Measurements from ENCODE around the gene GPR132.
"Not testable (repeated sequence)": the region's sequence is repeated elsewhere in the genome, so short reads cannot be mapped to it uniquely, and the experiment has no call there.

GPR132 gene, protein sequence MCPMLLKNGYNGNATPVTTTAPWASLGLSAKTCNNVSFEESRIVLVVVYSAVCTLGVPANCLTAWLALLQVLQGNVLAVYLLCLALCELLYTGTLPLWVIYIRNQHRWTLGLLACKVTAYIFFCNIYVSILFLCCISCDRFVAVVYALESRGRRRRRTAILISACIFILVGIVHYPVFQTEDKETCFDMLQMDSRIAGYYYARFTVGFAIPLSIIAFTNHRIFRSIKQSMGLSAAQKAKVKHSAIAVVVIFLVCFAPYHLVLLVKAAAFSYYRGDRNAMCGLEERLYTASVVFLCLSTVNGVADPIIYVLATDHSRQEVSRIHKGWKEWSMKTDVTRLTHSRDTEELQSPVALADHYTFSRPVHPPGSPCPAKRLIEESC

DNA sequence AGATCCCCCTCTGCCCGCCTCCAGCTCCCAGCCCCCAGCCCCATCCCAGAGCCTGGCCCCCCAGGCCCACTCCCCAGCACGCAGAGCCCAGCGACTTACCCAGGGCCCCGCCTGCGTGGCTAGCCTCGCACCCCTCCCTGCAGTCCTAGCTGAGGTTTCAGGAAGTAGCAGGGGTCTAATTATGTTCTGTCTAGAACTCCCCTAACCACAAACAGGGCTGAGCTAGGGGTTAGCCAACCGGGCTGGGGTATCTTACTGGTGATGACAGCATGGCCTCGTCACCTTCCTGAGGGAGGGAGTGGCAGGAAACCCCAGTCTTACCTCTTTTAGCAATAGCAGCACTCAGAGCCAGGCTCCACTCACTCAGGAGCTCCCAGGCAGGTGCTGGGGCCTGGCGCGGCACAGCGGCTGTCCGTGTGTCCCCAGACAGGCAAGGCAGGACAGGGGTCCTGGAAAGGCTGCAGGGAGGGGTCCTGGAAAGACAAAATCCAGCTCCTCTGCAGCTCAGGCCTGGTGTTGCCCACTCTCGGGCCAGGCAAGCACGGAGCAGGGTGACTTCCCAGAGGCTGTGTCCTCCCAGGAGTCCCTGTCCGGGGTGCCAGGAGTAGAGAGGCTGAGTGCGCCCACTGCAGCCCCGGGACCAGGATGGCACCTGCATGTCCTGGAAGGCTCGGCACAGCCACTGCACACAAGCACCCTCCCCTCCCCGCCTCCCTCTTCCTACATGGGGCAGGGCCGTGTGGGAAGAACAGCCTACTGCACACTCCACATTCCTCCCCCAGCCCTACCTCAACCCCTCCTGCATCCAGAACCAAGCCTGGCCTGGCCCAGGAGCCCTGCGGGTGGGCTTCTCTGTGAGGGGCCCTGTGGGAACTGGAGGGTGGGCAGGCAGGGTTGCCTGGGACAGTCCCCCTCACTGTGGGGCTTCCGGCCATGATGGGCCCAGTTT, at the start of gene GPR132:
Gene GPR132 (minus strand): TSS at position 151 of the 949 bp plus-strand sequence. CDS start 10,010 bp downstream, outside the sequence.
- DNase-seq, result peak; percentile 98

DNA sequence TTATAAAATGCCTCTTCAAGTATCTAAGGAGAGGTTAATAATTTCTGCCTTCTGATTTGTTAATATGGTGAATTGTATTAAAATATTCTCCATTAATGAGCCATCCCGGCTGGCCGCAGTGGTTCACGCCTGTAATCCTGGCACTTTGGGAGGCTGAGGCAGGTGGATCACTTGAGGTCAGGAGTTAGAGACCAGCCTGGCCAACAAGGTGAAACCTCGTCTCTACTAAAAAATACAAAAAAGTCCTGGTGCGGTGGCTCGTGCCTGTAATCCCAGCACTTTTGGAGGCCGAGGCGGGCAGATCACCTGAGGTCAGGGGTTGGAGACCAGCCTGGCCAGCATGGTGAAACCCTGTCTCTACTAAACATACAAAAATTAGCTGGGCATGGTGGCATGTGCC, 44.0 kb upstream of the GPR132 start:
- DNase-seq, result not testable (repeated sequence)

DNA sequence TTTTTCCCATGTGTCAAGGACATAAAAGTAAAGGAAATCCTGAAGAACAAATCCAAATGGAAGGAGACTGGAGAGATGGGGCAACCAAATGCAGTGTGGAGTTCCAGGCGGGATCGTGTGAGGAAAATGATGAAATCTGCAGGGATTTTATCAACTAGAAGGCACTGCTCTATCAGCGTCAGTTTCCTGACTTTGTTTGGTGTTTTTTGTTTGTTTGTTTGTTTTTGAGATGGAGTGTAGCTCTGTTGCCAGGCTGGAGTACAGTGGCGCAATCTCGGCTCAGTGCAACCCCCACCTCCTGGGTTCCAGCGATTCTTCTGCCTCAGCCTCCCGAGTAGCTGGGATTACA, 43.3 kb upstream of the GPR132 start:
- no peak for DNase-seq

DNA sequence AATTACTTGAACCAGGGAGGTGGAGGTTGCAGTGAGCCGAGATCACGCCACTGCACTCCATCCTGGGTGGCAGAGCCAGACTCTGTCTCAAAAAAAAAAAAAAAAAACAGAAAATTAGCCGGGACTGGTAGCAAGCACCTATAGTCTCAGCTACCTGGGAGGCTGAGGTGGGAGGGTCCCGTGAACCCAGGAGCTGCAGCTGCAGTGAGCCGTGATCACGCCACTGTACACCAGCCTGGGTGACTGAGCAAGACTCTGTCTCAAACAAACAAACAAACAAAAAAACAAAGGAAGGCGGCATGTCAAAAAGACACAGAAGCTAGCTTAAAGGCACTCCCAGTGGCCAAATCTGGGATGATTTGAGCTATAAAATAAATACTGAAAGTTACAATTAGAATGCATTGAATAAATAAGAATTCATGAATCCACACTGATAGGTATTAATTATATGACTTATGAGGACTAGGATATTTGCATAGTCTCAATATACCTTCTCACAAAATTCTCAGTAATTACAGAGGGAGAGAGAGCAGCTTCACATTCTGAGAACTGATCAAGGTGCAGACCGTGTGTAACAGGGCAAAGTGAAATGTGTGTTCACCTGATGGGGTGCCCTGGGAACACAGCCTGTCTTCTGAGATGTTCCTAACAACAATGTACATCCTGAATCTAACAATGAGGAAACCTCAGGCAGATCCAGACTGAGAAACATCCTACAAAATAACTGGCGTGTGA, 42.7 kb upstream of the GPR132 start:
- DNase-seq, result no peak

DNA sequence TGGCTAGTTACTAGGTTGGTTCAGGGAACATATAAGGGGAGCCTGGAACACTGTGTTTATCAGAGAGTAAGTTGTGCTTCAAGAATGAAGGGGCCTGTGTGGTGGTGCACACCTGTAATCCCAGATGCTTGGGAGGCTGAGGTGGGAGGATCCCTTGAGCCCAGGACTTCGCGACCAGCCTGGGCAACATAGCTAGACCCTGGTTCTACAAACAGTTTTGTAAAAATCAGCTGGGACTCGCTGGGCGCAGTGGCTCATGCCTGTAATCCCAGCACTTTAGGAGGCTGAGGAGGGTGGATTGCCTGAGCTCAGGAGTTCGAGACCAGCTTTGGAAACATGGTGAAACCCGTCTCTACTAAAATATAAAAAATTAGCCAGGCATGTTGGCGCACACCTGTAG, 42.1 kb upstream of the GPR132 start:
- DNase-seq, result no peak

DNA sequence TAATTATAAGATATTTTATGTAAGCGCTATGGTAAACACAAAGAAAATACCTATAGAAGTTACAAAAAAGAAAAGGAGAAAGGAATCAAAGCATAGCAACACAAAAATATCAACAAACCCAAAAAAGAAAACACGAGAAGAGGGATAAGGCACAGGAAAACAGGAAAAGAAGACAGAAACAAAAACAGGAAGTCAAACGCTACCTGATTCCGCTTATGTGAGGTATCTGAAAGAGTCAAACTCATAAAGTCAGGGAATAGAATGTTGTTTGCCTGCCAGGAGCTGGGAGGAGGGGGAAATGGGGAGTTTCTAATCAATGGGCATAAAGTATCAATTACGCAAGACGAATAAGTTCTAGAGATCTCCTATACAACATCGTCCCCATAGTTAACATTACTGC, 39.9 kb upstream of the GPR132 start:
- no peak for DNase-seq

DNA sequence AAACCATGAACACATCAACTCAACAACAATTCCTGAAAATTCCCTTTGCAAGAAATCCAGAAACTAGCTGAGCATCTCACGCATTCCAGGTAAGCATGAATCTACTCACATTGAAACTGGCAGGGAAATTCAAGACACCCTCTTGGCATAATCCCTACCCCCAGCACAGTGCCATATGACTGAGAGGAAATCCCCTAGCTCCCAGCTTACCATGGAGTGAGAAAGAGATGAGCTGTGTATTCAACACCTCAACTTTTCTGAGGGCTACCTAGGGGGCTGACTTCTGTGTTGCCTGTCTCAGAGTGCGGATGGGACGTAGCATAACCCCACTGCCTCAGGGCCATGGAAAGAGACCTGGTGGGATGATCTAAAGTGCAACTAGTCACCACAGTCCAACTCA, 37.7 kb upstream of the GPR132 start:
- no peak for DNase-seq

DNA sequence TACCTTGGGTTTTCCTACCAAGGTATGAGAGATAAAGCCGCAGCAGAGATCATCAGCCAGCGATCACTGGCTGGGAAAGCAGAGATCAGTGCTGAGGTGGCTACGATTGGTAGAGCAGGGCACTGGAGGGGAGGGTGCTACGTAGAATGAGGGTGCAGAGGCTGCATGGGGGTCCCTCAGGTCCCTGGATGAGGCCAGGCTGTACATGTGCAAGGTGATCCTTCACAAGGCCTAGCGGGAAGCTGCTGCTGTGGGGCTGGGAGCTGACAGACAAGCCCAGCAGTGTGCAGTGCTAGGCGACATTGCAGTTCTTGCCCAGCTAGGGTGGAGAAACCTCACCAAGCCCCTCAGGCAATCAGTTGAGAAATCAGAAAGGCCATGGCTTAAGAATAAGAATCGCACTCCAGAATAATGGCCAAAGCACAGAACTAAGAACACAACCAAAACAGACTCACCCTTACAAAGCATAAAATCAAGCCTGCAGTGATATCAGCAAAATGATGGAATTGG, 37.2 kb upstream of the GPR132 start:
- no peak for DNase-seq

DNA sequence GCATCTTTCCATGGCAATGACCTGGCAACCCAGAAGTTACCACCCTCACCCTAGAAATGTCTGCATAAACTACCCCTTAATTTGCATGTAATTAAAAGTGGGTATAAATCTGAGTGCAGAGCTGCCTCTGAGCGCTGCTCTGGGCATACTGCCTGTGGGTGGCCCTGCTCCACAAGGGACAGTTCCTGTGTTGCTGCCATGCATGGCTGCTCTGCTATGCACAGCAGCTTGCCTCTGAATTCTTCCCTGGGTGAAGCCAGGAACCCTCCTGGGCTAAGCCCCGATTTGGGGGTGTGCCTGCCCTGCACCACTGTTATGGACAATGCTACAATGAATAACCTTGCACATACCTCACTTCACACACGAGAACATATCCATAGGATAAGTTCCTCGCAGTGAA, 35.7 kb upstream of the GPR132 start:
- no peak for DNase-seq

DNA sequence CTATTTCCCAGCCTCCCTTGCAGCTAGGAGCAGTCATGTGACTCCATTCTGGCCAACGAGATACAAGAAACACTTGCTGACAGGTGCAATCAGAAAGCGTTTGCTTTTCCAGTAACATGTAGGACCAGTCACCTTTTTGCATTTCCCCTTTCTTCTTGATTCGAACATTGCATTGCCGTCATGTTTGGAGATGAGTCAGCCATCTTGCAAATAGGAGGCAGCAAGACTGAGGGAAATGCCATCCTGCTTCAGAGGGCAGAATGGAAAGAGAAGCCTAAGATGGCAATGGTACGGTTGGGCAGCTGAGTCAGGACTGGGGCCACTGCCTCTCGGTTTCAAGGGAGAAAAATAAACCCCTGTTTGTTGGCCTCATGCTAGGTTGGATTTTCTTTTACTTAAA, 34.5 kb upstream of the GPR132 start:
- peak; percentile 26 for DNase-seq

DNA sequence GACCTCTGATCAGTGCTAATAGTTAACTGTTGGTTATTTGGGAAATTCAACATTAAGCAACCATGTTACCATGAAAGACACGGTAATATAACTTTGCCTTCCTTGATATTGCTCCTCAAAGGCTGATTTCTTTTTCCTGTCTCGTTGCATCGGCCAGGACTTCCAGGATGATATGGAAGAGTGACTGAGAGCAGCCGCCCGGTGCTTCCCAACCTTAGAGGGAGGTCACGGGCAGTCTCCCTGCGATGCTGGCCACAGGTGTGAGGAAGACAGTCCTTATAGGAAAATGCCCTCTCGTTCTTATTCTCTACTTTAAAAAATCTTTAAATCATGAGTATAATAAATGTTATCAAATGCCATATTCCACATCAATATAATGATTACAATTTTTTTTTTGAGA, 33.1 kb upstream of the GPR132 start:
- no peak for DNase-seq

DNA sequence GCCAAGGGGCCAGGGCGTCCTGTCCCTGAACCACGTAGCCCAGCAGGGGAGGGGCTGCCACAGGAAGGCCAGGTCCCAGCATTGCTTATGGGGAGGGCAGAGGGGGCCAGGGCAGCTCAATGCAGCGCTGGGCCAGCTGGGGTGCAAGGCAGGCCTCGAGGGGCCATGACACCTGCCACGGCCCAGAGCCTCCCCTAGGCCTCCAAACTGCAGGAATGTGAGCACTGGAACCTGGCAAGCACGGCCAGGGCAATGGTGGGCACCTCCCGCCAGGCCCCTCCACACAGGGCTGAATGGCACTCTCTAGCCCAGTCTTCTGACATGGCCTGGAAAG, 32.5 kb upstream of the GPR132 start:
- DNase-seq, result no peak

DNA sequence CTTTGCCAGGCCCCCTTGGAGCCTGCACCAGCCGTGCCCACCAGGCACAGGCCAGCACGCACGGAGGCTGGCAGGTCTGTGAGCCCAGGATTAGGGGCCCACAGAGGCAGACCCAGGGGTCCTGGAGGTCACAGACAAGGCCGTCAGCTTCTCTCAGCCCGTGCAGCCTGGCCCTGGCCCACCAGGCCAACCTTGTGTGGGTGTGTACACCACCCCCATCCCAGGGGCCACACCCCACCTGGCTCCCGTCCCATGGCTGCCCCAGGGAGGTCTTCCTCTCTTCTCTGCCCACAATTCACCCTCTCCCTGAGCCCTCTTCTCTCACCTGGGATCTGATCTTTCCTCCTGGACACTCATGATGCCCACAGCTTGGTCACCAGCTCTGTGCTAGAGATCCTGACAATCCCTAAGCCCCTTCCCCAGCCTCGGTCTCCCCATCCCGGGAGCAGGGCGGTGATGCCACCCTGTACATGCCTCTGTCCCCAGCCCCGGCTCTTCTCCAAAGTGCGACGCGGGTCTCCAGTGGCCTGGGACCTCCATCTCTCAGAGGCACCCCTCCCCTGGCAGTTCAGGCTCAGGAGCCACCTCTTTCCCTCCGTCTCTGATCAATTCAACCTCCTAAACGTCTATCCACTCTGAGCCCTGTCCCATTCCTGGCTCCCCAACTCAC, 31.1 kb upstream of the GPR132 start:
- DNase-seq, result no peak

DNA sequence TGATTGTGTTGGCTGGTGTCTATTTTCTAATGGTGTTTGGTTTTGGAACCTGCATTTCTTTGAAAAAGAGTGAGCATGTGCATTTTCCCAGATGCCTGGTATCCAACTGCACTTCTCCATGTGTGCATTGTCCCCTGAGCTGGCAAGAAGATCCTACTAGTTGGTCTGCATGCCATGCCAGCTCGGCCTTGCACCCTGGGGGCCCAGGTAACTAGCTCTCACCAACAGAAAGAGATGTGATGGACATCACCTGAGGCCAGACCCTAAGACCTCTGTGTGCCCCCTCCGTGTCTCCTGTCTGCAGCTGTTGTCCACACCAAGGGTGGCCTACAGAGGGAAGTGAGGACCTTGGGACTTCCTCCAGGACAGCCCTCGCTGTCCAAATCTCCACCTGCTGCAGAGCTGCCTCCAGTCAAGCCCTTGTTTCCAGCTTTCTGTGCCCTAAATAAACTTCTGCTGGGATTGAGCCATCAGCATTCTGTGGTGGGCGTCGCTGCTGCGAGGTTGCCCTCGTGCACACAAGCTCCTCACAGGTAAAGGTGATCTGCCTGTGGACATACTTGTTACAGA, 30.1 kb upstream of the GPR132 start:
- no peak for DNase-seq

DNA sequence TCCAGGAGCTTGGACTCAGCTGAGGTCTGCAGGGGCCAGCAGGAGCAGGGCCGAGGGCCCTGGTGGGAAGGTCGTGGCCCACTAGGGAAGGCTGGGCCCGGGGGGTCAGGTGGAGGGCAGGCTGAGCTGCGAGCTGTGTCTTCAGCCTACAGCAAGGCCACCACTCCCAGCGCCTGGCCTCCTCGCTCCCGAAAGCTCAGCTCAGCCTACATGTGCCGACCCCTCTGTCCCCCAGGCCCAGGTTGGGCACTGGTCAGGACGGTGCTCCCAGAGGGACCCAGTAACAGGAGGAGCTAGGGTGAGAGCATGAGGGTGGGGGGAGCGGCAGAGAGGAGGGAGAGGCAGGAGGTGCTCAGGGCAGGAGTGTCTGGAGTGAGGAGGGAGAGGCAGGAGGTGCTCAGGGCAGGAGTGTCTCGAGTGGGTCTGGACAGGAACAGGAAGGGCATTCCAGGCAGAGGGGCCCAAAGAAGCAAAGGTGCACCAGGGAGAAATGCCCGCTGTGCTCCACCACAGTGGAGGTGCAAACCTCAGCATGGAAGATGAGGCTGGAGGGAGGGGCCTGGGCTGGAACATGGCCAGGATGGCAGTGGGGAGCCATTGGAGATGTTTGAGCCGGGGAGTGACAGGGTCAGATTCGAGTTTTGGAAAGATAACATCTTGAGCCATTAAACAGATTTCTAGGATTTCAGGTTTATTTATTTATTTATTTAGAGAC, 29.1 kb upstream of the GPR132 start:
- DNase-seq, result no peak

DNA sequence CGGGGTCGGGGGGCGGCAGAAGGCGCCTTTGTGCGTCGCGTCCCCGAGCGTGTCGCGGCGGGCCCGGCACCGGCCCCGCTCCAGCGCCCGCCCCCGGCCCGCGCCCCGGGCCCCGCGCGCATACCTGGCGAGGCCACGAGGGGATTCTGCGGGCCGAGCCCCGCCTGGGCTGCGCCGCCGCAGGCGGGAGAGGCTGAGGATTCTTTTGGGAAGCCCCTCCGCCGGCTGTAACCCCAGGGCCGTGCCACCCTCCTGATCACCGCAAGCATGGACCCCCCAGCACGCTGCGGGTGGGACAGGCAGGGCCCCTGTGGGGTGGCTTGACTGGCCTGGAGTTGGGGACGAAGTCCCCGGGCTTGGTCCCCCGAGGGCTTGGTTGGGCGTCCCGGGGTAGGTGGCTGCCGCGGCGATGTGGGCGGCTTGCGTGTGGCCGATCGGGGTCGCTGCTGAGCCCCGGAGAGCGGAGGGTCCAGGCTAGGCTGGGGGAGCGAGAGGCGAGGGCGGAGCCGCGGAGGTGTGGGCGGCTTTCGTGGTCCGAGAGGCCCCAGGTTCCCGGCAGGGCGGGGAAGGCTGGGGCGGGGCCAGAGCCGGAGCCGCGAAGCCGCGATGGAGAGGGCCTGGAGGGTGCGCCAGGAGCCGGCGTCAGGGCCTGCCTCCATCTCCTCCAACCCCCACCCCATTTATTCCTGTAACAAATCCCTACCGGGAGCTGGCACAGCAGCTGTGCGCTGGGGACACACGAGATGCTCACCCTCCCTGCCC, 28.4 kb upstream of the GPR132 start:
- peak; percentile 80 for DNase-seq

DNA sequence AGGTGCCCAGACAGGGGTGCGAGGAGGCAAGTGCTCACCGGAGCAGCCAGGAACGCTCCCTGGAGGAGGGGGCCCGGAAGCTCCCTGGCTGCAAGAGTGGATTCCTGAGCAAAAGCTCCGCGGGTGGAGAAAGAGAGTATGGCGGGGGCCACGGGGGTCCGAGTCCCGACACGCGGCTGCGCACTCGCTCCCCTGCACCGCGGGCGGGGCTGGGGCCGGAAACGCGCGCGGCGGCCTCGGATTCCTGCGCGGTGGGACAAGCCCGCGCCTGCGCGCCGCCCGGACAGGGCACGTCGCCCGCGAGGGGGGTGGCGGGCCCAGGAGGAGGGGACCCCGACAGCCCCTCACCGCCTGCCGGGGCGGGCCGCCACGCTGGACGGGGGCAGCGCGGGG, 27.8 kb upstream of the GPR132 start:
- DNase-seq, result peak; percentile 69

DNA sequence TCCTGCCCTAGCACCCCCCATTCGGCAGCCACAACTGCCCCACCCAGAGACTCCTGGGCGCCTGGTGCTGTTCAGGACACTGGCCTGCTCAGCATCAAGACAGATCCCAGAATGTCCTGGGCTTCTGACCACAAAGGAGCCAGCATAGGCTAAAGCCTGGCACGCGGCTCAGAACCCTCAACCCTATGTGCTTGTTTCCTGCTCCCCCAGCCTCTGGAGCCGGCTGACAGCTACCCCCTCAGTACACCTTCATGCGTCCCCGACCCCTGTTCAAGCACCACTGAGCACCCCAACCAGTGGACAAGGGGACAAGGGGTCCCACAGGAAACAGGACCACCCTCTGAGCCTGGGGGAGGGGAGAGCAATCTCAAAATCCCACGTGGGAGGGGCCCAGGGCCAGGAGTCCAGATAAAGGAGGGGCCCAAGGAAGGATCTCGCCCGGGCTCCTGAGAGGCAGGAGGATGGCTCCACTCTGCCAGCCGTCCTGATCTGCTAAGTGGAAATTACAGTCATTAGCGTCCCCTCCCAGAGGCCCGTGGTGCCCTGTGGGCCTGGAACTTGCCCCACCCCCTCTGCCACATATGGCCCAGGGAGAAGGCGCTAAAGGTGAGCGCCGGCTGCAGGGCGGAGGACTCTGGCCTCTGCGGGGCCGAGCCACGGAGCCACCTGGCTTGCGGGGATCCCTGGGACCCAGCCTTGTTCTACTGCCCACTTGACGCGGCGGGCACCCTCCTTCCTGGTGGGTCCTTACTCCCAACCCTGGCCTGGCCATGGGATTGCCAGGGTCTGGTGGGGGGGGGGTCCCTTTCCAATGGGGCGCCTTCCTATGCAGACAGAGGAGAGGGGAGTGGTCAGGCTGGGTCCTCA, 27.2 kb upstream of the GPR132 start:
- DNase-seq, result no peak

DNA sequence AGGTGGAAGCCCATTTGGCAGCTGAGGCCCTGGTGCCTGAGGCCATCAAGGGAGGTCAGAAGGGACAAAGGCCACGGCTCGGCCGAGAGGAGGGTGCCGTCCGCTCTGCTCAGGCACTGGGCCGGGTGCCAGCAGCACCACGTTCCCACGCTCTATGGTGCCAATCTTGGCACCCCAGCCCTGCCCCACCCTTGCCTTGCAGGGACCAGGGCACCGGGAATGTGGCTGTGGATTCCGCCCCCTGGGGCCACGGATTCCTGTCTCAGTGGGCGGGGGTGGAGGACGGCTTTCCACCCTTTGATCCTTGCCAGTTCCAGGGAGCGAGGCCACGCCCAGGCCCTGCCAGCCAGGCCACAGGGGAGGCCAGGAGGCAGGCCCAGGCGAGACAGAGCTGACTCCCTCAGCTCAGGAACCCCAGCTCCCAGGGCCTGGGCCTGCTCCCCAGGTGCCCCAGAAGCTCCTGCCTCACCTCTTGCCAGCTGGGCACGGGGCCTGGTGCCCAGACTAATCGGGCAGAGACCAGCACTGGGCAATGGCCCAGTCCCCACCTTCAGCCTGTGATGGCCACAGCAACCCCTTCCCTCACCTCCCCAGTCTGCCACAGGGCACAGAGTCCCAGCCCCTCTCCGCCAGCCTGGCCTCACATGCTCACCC, 26.4 kb upstream of the GPR132 start:
- no peak for DNase-seq
